ENCODE data around the gene PRKACA.

Gene PRKACA
- total RNA-seq, result 5.8 to 14.2 reads per million in 2 experiments

DNA sequence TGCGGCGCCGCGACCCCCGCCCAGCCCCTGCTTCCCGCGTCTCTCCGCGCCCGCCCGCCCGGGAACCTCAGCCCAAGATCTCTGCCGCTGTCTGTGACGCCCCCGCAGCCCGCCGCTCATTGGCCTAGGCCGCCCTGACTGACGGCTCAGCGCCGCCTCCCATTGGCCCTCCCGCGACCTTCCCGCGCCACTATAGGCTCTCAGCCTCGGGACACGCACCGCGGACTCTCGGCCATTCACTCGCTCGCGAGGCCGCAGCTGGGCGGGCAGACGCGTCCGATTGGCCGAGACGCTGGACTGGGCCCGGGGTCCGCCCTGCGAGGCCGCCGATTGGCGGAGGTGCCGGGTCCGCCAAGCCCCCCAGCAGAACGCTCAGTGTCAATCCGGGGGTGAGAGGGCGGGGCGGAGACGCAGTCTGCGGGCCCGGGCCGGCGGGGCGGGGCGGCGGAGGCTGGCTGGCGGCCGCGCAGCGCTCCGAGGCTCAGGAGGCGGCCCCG, at the start of gene PRKACA:
TSS of gene PRKACA (minus strand) at position 95 of the 497 bp plus-strand sequence. CDS start 215 bp downstream, outside the sequence.
- peak; percentile 96 for DNase-seq (ENCODE audit: low read depth)

DNA sequence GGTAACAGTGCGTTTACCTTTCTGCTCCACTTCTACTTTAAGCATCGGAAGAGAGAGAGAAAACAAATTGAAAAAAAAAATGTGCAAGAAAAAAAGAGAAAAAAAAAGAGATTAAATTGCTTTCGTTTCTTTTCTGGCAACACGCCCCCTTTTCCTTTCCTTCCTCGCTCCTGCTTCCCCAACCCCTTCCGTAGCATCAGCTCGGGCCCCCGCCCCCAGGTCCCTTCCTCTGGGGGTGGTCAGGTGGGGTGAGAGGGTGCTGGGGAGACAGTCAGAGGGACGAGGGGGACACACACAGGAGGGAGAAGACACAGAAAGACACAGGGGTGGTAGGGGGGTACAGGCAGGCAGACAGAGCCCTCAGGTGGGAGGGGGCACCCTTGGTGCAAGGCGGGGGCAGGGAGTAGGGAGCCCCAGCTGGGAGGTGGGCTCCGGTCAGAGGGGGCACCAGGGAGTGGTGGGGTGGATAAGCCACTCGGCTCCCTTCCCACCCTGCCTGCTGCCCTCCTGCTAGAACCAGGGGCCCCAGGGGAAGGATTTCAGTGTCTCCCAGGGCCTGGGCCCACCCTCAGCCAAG, 49.5 kb upstream of the PRKACA start:
- no peak for DNase-seq (ENCODE audit: low read depth)

DNA sequence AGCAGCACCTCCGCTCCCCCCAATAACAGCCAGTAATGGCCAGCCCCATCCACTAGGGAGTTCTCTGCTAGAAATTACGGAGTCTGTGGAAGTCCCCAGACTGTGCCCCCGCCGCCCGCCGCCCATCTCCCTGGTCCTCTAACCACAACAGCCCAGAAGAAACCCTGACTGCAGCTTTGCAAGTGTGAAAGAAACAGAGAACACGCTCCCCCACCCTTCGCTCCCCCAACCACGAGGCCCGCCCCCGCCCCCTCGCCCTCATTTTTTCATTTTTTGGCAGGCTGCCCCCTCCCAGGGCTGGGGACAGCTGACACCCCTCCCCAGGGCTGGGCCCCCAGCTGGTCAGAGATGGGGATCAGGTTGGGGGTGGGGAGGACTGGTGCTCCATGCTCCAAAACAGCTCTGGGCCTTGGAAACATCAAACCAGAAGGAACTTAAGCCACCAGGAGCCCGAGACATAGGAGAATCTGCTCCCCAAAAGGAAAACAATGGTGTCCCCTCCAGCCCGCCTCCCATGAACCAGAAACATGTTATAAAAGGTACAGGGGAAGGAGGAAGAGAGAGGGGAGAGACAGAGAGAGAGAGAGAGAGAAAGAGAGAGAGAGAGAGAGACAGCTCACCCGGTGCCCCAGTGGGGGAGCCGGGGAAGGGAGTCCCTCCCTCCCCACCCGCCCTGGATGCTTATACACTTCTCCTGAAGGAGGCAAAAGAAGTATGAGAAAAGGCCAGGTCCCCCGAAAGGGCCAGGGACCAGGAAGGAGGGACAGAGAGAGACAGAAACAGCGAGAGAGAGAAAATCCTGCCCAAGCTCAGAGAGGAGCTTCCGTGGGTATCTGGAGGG, 48.6 kb upstream of the PRKACA start:
- DNase-seq (ENCODE audit: low read depth), result no peak

DNA sequence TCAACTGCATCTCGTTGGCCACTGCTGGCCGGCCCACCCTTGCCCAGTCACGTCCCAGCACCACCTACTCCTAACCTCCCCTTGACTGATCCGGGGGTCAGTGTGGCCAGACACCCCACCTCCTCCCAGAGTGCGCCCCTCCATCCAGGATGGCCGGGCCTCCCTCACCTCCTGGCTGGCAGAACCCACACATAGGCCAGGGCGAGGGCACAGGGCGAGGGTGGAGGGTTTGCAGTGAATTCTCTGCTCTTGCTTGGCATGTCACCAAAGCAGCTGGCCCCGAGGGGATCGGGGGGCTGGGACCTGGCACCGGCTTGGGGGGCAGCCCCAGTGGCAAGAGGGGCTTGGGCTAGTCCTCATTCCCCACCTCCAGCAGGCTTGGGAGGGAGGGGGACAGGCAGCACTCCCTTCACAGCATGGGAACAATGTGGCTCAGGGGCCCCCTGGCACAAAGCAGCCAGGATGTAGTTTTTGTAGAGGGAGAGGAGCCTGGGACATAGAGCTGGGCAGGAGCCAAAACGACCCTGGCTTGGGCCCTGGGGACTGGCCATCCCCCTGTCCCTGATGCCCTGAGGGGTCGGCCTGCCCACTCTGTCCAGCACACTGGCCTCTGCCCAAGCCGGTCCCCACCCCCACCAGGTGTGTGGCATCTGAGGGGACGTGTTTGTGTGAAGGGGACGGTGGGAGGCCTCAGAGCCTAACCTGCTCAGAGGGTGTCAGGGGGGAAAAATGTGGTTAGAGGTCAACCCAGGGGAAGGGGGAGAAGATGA, 47.3 kb upstream of the PRKACA start:
- no peak for DNase-seq (ENCODE audit: low read depth)

DNA sequence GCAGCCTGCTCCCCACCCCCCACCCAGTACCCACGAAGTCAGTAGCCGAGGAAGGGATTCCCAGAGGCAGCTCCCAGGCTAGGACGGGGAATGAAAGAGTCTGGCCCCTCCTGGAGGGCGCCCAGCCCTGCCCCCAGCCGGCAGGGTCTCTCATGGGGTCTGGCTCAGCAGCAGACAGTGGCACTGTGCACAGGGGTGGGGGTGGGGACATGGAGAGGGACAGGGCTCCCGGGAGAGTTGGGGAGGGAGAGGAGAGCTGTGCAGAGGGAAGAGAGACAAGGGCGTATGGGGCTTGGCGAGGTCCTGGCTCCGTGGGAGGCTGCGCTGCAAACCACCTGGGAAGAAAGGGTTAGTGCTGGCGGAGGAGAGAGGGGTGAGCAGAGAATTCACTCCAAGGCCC, 46.5 kb upstream of the PRKACA start:
- DNase-seq (ENCODE audit: low read depth), result no peak

DNA sequence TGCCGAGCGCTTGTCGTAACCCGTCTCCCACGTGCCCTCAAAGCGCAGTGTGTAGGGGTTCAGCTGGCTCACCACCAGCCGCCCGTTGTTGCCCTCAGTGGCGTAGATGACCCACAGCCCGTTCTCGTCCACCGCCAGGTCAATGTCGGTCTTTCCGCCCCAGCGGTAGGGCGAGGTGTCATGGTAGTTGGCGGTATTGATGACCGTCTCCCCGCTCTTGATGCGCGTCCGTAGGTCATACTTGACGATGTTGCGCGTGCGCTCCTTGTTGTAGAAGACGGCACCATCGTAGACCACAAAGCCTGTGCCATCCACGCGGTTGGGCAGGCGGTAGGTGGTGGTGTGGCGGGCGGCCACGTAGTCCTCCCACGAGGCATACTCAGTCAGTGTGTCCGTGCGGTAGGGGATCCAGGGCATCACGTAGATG, 45.3 kb upstream of the PRKACA start:
- no peak for DNase-seq (ENCODE audit: low read depth)

DNA sequence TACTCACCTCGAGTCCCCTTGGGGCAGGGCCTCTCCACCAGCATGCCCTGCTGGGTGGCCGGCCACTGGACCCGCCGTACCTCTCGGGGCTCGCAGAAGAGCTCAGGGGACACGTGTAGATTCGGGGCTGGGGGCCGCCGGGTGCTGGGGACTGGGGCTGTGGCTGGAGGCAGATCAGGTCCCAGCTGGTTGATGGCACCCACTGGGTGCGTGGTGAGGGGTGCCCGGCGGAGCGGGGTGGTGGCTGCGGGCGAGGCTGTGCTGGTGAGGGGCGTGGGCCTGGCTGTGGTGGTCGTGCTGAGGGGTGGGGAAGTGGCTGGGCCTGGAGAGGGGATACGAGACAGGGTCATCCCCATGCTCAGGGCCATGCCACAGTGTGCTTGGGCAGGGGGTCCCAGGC, 43.7 kb upstream of the PRKACA start:
- no peak for DNase-seq (ENCODE audit: low read depth)

DNA sequence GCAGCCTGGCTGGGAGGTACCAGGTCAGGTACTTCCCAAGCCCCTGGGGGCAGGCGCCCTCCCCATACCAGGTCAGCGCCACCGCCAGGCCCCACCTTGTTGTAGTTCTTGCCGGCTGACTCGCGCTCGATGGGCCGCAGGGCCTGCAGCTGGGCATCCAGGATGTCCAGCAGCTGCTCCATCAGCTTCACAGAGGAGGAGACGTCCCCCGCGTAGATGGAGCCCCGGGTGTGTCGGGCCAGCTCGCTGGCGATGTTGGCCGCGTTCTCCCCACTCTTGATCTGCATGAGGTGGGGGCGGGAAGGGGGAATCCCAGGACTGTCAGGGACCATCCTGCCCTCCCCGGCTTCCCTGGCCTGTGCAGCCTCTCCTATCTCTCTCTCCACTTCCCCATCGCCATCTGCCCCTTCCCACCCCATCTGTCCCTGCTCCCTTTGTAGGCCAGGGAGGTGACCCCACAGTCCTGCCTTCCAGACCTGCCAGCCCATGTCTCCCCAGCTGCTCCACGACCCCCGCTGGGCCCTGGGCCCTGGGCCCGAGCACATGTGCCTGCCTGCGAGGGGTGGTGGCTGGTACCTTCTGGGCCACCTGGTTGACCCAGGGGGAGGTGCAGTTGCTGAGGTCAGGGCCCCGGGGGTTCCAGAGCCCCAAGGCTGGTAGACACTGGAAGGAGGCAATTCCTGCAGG, 42.6 kb upstream of the PRKACA start:
- DNase-seq (ENCODE audit: low read depth), result no peak

DNA sequence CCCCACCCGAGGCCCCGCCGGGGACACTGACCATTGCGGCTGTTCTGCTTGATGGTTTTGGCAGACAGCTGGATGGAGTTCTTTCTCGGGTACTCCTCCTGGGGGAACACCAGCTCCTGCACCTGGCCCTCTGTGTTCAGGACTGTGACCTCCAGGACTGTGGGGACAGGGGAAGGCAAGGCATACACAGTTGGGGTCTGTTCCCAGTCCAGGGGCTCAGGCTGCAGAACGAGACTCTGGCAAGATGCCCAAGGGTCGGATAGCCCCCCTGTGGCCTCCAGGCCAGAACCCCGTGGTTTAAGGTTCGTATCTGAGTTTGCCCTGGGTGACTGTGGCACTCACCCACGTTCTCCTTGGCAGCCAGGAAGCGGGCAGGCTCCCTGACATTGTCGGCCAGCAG, 41.5 kb upstream of the PRKACA start:
- DNase-seq (ENCODE audit: low read depth), result no peak

DNA sequence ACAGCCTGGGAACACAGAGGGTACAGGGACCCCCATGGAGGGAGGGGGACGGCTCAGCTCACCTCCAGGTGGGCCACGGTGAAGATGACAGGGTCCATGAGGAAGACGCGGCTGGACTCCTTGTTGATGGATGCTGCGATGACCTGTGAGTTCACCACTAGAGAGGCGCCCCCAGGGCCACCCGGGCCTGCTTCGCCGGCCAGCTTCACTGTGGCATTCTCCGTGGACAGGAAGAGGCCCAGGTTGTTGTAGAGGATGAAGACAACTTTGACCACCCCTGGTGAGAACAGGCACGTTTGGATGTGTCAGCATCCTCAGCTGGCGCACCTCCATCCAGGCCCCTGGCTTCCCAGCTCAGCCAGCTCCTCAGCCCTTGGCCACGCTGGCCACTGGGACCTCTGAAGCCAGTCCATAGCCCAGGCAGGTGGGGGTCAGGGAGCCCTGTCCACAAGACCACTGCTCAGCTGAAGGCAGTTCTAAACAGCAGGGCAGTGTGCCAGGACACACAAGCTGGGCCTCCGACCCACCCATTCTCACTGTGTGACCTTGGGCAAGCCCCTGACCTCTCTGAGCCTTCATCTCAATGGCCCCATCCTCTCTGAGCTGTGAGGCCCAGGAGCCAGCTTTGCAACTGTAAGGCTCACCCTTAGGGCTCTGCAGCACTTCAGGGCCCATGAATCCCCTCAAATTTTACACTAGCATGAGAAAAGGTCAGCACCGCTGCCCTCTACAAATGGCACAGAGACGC, 40.9 kb upstream of the PRKACA start:
- no peak for DNase-seq (ENCODE audit: low read depth)

DNA sequence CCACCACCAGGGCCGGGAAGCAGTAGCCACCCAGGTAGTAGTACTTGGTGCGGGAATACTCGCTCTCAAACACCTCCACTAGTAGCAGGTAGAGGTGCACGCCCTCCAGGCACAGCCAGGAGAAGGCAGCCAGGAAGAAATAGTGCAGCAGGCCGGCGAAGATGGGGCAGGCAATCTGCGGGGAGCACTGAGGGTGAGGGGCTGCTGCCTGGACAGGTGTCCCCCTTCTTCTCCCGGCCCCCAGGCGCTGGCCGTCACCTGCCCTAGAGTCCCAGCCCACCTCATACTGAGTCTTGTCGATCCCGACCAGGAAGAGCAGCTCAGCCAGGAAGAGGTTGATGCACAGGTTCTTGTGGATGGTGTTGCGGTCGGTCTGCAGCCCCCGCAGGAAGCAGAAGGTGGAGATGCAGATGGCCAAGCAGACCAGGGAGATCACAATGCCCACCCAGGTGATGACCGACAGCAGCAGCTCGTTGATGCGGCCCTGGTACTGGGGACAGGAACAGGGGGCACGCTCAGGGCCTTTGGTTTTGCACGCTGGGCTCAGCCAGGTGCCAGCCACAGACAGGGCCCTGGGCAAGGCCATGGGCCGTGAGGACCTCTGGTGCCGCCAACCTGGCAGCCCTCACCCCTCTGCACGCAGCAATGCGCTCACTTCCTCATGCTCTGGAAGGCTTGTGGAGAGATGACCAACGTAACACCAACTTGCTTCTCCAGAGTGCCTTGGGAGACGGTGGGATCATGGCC, 39.6 kb upstream of the PRKACA start:
- DNase-seq (ENCODE audit: low read depth), result no peak

DNA sequence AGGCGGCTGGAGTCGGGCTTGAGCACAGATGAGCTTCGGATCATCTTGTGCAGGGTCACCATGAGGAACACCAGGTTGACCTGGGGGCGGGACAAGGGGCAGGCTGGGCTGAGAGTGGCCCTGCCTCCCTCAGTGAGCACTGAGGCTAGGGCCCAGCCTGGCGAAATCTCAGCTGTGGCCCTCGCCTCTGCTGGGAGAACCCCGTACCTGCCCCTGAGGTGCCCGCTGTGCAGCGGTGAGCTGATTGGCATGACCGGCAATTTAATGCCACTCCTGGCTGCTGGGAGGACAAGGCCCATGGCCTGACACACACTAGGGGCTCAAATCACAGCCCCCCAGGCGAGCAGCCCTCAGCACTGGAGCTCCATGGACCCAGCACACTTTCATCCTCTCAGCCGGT, 38.6 kb upstream of the PRKACA start:
- DNase-seq (ENCODE audit: low read depth), result no peak

DNA sequence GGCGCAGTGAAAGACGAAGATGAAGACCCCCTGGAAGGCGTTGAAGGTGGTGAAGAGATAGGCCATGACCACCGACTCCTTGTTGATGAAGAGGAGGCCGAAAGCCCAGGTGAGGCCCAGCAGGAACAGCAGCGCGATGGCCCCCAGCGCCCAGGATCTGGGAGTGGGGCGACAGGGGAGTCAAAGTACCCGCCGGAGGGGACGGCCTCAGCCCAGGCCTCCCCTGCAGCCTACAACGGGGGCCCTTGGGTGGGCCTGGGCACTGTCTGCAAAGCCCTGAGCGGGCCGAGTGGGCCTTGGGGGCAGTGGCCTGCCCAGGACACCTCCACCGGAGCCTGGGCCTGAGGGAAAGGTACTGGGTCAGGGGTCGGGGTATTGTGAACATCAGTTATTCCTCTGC, 37.8 kb upstream of the PRKACA start:
- DNase-seq (ENCODE audit: low read depth), result no peak

DNA sequence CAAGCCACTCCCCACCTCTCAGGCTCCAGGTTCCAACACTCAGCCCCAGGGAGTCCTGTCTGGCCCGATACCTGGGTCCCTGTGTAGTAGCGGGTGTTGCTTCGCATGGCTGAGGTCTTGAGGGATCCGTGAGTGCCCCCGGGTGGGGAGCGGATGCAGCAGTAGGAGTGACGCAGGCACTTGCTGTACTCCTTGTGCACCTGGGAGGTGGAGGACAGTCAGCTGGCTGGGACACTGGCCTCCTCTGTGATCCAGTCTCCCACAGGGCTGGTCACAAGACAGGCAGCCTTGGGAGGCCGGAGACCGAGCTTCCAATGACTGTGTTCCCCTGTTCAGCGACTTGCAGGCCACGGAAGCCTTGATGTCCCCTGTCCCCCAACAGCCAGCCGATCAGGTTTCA, 35.2 kb upstream of the PRKACA start:
- DNase-seq (ENCODE audit: low read depth), result no peak

DNA sequence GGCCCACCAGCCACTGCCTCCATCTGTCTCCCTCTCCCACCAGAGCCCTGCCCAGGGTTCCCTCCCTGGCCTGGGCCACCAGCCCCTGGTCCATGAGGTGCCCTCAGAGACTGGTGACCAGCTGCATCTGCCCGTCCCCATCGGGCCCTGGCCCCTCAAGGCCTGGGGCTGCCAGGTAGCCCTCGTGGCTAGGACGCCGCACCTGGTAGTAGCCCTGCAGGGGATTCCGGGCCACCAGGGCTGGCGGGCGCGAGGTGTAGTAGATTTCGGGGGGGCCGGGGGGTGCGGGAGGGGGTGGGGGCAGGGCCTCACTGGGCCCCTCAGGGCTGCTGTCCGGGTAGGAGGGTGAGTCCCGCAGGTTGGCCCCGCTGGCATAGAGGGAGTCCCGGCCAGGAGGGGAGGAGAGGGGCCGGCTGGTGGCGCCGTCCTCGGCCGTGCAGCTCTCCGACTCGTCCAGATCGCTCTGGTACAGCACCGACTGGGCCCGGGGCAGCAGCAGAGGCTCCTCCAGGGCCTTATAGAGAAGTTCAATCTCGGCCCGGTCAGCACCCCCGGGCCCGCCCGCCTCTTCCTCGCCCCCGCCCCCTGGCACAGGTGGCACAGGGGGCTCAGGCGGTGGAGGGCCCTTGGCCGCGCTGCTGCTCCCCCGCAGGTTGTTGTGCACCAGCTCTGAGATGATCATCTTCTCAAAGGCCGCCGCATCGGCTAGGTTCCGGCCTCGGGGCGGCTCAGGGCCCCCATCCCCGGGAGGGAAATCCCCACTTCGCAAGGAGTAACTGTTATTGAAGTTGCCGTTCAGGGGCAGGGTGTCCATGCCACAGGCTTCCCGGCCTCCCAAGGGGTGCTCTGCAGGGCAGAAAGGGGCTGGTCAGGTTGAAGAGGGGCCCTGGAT, 33.5 kb upstream of the PRKACA start:
- no peak for DNase-seq (ENCODE audit: low read depth)

DNA sequence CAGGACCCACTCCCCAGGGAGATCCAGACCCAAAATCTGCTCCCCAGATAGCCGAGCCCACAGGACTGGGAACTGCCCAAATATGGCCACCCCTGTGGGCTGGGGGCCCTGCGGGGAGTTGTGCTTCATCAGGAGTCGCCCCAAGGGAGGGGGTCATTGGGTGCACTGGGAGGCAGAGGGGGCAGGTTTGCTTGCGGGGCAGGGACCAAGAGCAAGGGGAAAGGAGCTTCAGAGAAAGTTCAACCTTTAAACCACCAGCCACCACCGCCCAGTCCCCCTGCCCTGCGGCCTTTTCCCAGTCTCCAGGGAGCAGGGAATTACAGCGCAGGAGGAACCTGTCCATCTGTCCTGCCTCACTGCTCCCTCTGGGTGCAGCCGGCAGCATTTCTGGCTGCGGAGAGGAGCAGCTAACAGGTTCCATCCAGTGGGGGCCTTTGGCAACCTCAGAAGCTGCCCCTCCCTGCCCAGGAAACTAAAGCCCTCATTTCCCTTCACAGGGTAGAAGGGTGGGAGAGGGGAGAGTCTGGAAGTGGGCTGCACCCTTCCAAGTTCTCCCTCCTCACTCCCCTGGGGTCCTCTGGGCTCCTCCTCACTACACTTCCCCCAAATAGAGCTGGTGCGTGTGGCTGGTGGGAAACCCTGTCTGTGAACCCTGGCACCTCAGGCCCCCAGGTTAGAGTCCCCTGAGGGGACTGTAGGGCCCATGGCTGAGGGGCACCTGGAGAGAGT, 32.6 kb upstream of the PRKACA start:
- DNase-seq (ENCODE audit: low read depth), result no peak

DNA sequence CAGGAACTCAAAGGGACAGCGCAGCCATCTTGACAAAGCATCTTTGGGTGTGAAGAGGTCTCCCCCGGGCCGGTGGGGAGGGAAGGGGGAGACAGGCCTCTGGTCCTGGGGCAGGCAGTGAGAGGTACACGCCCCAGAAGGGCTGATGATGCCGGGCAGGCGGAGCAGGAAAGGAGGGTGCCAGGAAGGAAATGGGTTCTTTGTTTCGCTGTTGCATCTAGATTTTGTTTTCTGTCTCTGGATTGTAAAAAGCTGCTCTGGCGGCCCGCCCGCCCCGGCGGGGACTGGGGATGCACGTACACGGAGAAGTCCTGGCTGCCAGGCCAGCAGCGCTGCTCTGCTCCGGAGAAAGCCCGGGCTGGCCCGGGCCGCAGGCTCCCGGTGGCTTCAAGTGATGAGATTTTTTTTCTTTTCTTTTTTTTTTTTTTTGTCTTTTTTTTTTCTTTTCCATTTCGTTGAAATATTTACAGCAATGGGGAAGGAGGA, 32.0 kb upstream of the PRKACA start:
- DNase-seq (ENCODE audit: low read depth), result peak; percentile 37

DNA sequence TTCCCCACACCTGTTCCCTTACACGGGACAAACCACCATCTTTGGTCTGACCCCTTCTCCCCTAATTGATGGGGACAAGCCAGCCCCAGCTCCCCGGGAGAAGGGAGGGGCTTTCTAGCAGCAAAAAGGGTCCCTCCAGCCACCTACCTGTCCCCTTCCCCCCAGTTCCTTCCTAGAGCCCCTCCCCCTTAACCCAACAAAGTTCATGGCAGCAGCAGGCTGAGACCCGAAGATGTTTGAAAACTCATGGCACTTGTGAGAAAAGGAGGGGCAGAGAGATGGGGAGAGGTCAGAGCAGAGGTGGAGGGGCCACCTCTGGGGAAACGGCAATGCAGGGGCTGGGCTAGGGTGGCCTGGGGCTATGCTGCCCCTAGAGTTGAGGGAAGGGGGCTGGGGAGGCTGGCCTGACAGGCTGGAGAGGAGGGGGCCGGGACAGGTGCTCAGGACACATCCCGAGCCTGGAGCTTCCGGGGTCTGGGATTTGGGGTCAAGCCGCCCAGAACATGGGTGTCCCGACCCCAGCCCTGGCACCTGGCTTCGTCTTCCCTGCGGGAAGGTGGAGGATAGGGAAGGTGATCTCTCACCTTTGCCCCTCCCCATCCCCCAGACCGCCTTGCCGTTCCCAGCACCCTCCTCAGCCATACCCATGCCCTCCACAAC, 31.3 kb upstream of the PRKACA start:
- no peak for DNase-seq (ENCODE audit: low read depth)

Measured in T follicular helper cell (primary cell).